HS-5 (cell line): ENCODE results near the gene TAS2R14.

Source experiments
- DNase-seq: peaks from one replicate; pipeline ENCODE4 v3.0.0-alpha.2; 2012; ENCODE audit warnings: low read depth

Gene TAS2R14

DNA sequence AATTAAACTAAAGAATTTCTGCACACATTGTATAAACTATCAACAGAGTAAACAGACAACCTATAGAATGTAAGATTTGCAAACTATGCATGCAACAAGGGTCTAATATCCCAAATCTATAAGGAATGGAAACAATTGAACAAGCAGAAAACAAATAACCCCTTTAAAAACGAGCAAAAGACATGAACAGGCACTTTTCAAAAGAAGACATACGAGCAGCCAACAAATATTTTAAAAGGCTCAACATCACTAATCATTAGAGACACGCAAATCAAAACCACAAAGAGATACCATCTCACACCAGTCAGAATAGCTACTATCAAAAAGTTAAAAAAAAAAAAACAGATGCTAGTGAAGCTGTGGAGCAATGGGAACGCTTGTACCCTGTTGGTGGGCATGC, 34.4 kb downstream of the TAS2R14 start:
- DNase-seq: no peak

DNA sequence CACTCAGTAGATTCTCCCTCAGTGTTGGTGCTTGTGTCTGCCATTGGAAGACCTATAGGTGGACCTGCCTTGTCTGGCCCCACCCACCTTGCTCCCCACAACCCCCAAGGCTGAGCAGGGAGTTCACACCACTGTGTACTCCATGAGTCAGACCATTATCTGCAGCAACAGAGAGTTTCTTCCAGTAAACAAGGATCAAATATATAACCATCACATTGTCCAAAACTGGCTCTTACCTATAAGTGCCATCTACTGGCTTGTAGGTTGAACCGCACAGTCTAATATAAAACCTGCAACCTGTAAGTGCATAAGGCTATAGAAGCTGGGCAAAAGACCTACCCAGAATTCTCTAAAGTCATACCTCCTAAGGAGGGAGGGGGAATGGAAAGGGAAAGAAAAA, 37.6 kb downstream of the TAS2R14 start:
- DNase-seq: no peak

DNA sequence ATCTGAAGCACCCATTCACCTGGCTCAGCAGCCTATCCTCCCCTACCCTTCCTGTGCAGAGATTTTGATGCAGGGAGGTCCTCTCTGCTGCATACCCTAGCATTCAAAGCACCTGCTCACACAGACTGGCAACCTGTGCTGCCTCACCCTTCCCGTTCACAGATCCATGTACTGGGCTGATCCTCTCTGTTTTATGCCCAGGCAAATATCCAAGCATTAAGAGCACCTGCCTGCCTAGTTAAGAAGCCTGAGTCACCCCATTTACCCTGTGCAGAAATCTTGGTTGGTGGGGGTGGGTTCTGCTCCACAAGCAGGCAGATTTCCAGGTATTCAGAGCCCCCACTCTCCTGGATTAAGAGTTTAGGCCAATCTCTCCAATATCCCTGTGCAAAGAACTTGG, 38.1 kb downstream of the TAS2R14 start:
- no peak for DNase-seq

DNA sequence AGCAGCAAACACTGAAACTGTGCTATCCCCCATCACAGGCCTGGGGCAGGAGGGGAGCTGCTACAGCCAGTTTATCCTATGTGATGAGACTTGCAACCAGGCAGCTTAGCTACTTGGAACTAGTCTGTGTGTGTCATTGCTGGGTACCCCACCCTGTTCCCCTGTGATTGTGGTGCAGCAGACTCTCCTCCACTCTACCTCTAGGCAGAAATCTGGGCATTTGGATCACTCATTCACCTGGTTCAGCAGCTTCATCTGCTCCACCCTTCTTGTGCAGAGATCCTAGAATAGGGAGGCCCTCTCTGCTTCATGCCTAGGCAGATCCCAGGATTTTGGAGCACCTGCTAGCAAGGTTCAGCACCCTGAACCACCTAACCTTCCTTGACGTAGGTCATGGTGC, 38.5 kb downstream of the TAS2R14 start:
- no peak for DNase-seq

DNA sequence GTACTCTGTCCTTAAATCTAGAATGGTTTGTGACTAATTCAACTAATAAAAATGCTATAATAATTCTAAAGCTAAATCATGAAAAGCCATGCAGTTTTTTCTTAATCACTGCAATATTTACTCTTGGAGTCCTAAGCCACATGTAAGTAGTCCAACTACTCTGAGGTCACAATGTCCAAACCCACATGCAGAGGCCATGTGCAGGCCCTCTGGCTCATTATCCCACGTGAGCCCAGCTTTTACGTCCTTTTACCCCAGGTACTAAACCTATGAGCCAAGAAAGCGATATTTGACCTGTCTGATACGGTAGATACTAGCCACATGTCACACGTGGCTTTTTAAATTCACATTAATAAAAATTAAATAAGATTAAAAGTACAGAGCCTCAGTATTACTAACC, 42.2 kb downstream of the TAS2R14 start:
- DNase-seq: no peak

DNA sequence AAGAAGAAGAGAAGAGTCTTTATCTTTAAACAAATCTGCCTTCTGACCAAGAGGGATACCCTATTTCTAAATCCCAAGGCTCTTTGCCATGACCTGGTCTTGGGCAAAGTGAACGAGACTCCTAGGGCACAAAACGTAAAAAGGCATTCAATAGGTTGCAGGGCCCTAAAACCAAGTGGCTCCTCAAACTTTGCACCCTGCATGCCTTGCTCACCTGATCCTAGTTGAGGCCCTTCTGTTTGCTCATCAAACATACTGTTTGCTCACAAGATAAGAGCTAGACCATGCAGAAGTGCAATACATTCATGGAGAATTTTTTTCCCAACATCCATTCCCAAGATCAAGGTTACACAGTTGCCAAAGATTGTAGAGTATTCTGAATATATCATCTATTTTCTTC, 47.1 kb downstream of the TAS2R14 start:
- no peak for DNase-seq

DNA sequence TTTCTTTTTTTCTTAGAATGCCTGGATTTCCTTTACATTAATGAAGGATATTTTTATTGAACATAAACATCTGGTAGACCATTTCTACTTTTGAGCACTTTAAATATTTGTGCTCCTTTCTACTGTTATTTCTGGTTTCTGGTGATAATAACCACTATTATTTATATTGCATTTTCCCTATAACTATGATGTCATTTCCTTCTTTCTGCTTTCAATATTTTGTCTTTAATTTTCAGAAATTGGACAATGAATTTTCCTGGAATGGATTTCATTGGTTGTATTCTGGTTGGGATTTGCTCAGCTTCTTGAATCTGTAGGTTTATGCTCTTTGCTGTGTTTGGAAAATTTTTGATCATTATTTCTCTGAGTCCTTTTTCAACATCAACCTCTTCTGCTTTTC, 49.8 kb downstream of the TAS2R14 start:
- no peak for DNase-seq
